Renal cortical epithelial cell (primary cell): ENCODE results near the gene RPS28. TPM values are rescaled to one million over a fixed set of nuclear protein-coding genes. Genes with fewer than 3 reads are reported as not detected.
"Not testable (repeated sequence)": the region's sequence is repeated elsewhere in the genome, so short reads cannot be mapped to it uniquely, and the experiment has no call there.

Source experiments
- DNase-seq: peaks from one replicate; pipeline ENCODE4 v3.0.0-alpha.2; 2011; ENCODE audit warnings: low read depth
- total RNA-seq: library from RNA; depleted of rRNA; stranded (reverse); fragments of >200 nt; gene quantifications from 2 replicates; pipeline ENCODE4 v1.2.3, GENCODE V29; 2014

Gene RPS28
- total RNA-seq, 1 donor from 2014 or later: 140 TPM

- DNase-seq: peak; percentile 84
Measured at GRCh38 chr19:8342684-8343482, 21.6 kb downstream of the RPS28 start, which contains the start of gene KANK3. TSS of gene KANK3 (minus strand) at chr19:8343262. CDS start at chr19:8337828, 5,434 bp downstream.

DNA sequence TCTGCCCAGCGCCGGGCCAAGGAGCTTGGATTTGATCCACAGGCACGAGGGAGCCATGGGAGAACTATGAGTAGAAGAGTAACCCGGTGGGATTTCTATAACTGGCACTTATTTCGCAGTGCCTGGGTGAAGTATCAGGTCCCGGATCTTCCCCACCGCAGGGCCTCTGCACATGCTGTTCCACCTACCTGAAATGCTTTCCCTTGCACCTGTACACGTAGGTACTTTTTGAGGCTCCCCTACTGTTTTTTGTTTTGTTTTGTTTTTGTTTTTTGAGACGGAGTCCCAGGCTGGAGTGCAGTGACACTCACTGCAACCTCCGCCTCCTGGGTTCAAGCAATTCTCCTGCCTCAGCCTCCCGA, 22.2 kb downstream of the RPS28 start:
- no peak for DNase-seq

DNA sequence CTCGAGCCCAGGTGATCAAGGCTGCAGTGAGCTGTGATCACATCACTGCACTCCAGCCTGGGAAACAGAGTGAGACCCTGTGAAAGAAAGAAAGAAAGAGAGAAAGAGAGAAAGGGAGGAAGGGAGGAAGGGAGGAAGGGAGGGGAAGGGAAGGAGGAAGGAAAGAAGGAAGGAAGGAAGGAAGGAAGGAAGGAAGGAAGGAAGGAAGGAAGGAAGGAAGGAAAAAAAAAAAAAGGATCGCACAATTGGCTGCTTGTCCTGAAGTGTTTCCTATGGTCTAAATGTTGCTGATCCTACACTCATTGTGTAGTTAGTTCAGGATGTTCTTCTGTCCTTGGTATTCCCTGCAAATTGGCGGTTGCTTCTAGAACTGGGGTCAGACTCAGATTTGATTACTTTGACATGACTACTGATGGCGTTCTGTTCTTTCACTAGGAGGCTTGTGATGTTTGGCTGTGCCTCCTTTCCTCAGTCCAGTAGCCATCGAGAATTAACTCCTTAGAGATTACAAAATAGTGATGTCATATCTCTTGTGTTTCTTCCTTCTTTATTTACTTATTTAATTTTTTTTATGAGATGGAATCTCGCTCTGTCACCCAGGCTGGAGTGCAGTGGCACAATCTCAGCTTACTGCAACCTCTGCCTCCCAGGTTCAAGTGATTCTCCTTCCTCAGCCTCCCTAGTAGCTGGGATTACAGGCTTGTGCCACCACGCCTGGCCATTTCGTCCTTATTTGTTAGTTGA, 28.5 kb downstream of the RPS28 start:
- not testable (repeated sequence) for DNase-seq

DNA sequence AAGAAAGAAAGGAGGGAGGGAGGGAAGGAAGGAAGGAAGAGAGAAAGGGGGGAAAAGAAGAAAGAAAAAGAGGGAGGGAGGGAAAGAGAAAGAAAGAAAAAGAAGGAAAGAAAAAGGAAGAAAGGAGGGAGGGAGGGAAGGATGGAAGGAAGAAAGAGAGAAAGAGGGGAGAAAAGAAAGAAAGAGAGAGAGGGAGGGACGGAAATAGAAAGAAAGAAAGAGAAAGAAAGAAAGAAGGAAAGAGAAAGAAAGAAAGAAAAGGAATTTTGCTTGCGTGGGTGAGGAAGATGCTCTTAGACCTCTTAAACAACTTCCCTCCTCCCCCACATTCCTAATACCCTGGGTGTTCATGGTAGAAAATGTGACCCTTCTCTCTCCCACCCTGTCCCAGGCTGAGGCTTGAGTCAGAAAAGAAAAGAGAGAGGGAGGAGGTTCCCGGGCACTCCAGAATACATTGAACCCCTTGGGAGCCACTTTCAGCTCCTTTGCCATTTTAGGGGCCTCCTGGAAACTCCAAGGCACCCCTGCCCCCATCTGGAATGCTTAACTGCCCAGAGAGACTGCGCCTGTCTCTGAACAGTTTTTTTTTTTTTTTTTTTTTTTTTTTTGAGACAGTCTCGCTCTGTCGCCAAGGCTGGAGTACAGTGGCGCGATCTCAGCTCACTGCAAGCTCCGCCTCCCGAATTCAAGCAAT, 31.0 kb downstream of the RPS28 start:
- peak; percentile 24 for DNase-seq

- DNase-seq: not testable (repeated sequence)
Measured at GRCh38 chr19:8352845-8353244, 31.5 kb downstream of the RPS28 start.

DNA sequence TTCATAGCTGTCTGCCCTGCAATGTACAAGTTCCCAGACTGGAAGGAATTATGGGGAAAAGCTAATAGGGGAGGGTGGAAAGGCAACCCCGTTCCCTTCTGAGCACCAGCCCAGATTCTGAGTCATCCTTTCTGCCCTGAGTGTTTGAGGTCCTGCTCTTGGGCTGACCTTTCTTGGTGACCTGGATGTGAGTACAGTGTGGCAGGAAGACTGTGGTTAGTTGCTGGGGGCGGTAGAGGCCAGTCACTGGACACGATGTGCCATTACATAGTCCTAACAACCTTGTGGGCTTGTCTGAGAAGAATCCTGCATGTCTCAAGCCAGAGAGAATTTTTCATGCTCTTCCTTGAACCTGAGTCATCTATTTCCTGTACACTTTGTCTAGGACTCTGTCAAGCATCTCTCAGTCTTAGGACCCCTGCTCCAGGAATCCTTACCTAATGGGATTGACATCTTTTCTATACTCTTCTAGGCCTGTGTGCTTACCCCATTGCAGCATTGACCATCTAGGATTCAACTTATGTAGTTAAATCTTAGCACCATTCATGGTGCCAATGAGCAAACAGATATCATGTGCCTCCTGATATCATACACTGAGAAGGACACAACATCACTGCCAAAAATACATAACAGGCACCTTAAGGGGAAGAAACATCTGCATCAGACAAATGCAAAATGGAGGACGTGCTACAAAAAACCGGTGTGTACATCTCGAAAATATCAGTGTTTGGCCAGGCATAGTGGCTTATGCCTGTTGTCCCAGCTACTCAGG, 34.5 kb downstream of the RPS28 start:
- peak; percentile 97 for DNase-seq

DNA sequence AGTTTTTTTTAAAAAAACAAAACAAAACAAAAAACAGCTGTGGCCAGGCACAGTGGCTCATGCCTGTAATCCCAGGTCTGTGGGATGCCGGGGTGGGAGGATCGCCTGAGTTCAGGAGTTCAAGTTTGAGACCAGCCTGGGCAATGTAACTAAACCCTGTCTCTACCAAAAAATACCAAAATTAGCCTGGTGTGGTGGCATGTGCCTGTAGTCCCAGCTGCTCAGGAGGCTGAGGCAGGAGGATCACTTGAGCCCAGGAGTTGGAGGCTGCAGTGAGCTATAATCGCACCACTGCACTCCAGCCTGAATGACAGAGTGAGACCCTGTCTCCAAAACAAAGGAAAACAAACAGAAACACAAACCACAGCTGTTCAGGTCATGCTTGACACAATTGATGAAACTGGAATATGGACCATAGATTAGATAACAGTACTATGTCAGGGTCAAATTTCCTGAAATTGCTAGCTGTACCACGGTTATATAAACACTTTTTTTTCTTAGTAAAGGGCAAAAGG, 35.8 kb downstream of the RPS28 start:
- no peak for DNase-seq

GRCh38 chr19:8358948-8359347, 37.7 kb downstream of the RPS28 start:
- no peak for DNase-seq

- DNase-seq: no peak
Measured at GRCh38 chr19:8360196-8360595, 38.9 kb downstream of the RPS28 start.

DNA sequence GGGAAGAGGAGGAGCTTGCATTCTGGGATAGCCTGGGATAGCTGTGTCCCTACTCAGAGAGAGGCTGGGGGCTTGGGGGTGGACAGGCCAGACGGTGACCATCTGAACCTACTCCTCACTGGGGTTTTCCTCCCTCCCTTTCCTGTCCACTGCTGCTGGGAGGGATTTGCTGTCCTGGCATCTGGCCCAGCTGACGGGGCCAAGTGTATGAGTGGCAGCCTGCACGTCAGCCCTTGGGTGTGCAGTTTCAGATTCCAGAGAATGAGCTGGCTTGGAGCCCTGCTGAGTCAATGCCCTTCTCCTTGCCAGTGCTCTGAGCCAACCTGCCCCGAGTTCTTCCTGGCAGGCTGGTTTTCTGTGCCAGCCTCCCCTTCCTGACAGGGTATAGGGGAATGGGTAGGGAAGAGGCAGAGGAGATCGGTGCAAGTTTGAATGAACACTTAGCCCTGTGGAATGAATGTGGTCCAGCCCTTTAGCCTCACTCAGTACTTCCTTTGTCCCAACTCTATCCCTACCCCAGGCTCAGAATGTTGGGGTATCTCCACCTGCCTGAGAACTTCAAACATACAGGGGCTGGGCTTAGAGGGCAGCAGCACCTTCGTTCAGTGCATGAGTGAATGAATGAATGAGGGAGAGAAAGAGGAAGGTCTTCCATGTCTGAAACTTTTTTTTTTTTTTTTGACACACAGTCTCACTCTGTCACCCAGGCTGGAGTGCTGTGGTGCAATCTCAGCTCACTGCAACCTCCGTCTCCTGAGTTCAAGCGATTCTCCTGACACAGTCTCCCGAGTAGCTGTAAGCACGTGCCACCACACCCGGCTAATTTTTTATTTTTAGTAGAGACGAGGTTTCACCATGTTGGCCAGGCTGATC, 40.9 kb downstream of the RPS28 start:
- DNase-seq: peak; percentile 98

DNA sequence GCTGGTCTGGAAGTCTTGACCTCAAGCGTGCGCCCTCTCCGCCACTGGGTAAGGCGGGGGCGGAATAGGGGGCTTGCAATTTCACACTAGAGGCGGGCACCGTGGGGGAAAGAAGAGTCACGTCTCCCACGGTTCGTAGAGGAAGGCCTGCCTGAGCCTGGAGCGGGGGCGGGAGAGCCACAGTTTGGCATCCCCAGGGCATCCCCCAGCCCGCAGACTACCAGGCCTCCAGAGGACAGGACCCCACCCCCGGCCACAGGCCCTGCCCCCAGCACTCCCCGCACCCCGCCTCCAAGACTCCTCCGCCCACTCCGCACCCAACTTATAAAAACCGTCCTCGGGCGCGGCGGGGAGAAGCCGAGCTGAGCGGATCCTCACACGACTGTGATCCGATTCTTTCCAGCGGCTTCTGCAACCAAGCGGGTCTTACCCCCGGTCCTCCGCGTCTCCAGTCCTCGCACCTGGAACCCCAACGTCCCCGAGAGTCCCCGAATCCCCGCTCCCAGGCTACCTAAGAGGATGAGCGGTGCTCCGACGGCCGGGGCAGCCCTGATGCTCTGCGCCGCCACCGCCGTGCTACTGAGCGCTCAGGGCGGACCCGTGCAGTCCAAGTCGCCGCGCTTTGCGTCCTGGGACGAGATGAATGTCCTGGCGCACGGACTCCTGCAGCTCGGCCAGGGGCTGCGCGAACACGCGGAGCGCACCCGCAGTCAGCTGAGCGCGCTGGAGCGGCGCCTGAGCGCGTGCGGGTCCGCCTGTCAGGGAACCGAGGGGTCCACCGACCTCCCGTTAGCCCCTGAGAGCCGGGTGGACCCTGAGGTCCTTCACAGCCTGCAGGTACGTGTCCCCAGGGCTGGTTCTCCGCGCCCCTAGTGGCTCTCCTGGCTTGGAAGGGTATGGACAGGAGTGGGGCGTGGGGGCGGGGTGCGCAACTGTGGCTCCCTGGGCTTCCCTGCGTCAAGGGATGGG, 42.8 kb downstream of the RPS28 start, which contains the start of gene ANGPTL4:
Gene ANGPTL4, plus strand, starts transcription at position 353 of the 969 bp plus-strand sequence. Its CDS starts 167 bp downstream, at position 520.
- DNase-seq: peak; percentile 25

- no peak for DNase-seq
Measured at GRCh38 chr19:8366121-8366581, 44.9 kb downstream of the RPS28 start.

- no peak for DNase-seq
Measured at GRCh38 chr19:8366961-8367326, 45.6 kb downstream of the RPS28 start.

GRCh38 chr19:8367327-8368001, 46.2 kb downstream of the RPS28 start:
- DNase-seq: peak; percentile 90

GRCh38 chr19:8370176-8371010, 49.1 kb downstream of the RPS28 start:
- DNase-seq: no peak

DNA sequence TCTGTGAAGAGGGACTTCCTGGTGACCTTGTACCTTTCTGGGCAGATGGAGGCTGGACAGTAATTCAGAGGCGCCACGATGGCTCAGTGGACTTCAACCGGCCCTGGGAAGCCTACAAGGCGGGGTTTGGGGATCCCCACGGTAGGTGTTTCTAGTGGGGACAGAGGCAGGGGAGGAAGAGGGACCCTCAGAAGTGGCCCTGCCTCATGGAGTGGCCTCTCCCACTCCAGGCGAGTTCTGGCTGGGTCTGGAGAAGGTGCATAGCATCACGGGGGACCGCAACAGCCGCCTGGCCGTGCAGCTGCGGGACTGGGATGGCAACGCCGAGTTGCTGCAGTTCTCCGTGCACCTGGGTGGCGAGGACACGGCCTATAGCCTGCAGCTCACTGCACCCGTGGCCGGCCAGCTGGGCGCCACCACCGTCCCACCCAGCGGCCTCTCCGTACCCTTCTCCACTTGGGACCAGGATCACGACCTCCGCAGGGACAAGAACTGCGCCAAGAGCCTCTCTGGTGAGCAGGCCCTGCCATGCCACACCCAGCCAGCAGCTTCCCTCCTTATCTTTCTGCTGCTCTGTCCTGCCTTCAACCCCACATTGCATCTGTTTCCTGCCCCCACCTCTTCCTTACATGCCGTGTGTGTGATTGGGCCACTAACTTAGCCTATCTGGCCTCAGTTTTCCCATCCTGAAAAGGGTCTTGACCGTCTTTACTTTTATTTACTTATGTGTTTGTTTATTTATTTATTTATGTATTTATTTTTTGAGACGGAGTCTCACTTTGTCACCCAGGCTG, 49.9 kb downstream of the RPS28 start:
- no peak for DNase-seq
